Articular chondrocyte of knee joint (primary cell): ENCODE measurements around the gene DKK2. TPM values are rescaled to one million over a fixed set of nuclear protein-coding genes. Genes with fewer than 3 reads are reported as not detected.

ENCODE experiments used
- total RNA-seq: library from RNA; depleted of rRNA; stranded (reverse); fragments of >200 nt; gene quantifications from 2 replicates; pipeline ENCODE4 v1.2.3, GENCODE V29; 2012

Gene DKK2, protein sequence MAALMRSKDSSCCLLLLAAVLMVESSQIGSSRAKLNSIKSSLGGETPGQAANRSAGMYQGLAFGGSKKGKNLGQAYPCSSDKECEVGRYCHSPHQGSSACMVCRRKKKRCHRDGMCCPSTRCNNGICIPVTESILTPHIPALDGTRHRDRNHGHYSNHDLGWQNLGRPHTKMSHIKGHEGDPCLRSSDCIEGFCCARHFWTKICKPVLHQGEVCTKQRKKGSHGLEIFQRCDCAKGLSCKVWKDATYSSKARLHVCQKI
- 0.32 TPM in 1 of 2 replicates, not detected in the other for total RNA-seq

DNA sequence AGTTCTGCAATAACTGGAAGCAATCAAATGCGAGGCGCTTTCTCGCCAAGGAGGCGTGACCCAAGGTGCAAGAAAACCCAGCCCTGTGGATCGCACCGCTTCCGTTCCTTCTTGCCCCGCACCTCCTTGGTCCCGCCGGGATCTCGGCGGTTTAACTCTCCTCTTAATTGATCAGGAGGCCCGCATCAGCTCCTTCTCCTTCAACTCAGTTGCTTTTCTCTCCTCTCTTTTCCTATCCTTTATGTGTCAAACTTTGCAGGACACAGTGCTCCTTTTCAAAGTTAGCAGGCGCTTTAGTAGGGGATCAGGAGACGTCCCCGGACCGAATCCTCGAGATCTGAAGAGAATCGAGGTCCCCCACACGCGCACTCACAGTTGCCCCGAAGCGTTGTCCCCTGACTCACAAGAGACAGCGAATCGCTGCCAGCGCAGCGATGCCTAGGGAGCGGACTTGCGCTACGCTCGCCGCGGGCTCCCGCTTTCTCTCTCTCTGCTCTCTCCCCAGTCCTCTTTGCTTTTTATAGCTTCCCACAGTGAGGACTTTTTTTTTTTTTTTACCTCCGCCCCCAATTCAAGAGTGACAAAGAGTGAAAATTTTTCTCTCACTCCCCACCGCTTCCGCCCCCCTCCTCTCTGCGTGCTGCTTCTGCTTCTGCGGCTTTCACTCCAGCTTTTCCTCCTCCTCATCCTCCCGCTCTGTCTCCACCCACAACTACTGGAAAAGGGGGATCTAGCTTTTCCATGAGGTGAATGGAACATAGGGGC lies at the start of gene DKK2:
Gene DKK2, minus strand, starts transcription at position 495 of the 765 bp plus-strand sequence. CDS start 722 bp downstream, outside the sequence.

